Stimulated activated CD4-positive, alpha-beta T cell treated with anti-CD3 and anti-CD28 coated beads, Interleukin-1b, Interleukin-23, amount 100 ng/mL, for 48 hours (primary cell): Measurements from ENCODE around the gene ZNF836.

ENCODE experiments used
- DNase-seq: peaks from one replicate; pipeline ENCODE4 v3.0.0-alpha.2; 2020

Gene ZNF836

GRCh38 chr19:52187407-52187806 is 16.0 kb upstream of the ZNF836 start:
- no peak for DNase-seq

GRCh38 chr19:52176574-52176973 is 5.2 kb upstream of the ZNF836 start:
- no peak for DNase-seq

GRCh38 chr19:52172347-52172746 is 926 bp upstream of the ZNF836 start:
- no peak for DNase-seq

- DNase-seq = no peak
These were observed 529 bp downstream of the ZNF836 start for GRCh38 chr19:52170863-52171320.

GRCh38 chr19:52170304-52170703 is 1.1 kb downstream of the ZNF836 start:
- DNase-seq = no peak

GRCh38 chr19:52155596-52156359 is 15.6 kb downstream of the ZNF836 start:
- no peak for DNase-seq

- no peak for DNase-seq
These were observed 23.2 kb downstream of the ZNF836 start for GRCh38 chr19:52148256-52148655.

GRCh38 chr19:52142001-52142595 is 29.3 kb downstream of the ZNF836 start:
- no peak for DNase-seq

- no peak for DNase-seq
These were observed 30.2 kb downstream of the ZNF836 start for GRCh38 chr19:52141203-52141602.

GRCh38 chr19:52140032-52140710 is 31.2 kb downstream of the ZNF836 start:
- no peak for DNase-seq

- peak; percentile 97 for DNase-seq
These were observed 32.0 kb downstream of the ZNF836 start, which contains the start of gene ZNF616 for GRCh38 chr19:52139252-52140031. TSS of gene ZNF616 (minus strand) at chr19:52139938. CDS start at chr19:52130512, 9,426 bp downstream.

GRCh38 chr19:52138983-52139251 is 32.5 kb downstream of the ZNF836 start:
- no peak for DNase-seq

- DNase-seq = peak; percentile 40
These were observed 33.0 kb downstream of the ZNF836 start for GRCh38 chr19:52138278-52138982.

- DNase-seq = no peak
These were observed 51.1 kb downstream of the ZNF836 start for GRCh38 chr19:52120286-52120685.

GRCh38 chr19:52115526-52116053 is 55.8 kb downstream of the ZNF836 start:
- DNase-seq = no peak

- DNase-seq = no peak
These were observed 56.7 kb downstream of the ZNF836 start for GRCh38 chr19:52114691-52115090.

GRCh38 chr19:52112624-52113023 is 58.8 kb downstream of the ZNF836 start:
- no peak for DNase-seq

- no peak for DNase-seq
These were observed 60.6 kb downstream of the ZNF836 start for GRCh38 chr19:52110780-52111179.
